Stimulated activated CD4-positive, alpha-beta T cell treated with anti-CD3 and anti-CD28 coated beads, TNF-alpha, amount 100 ng/mL, for 1 hour (primary cell): ENCODE data around the gene CUL5.
"Not testable (repeated sequence)": the region's sequence is repeated elsewhere in the genome, so short reads cannot be mapped to it uniquely, and the experiment has no call there.

Experiments
- DNase-seq, 3 donors: peaks; one replicate each; pipeline ENCODE4 v3.0.0-alpha.2; 2020; ENCODE audit warnings: low read depth in 3 of 3, low spot score in 1 of 3

Gene CUL5

GRCh38 chr11:108111126-108111525 is 102.4 kb downstream of the CUL5 start:
- no peak for DNase-seq

- no peak for DNase-seq
Measured at GRCh38 chr11:108112057-108112456, 103.4 kb downstream of the CUL5 start.

- DNase-seq, result no peak
Measured at GRCh38 chr11:108115500-108116140, 106.9 kb downstream of the CUL5 start.

DNA sequence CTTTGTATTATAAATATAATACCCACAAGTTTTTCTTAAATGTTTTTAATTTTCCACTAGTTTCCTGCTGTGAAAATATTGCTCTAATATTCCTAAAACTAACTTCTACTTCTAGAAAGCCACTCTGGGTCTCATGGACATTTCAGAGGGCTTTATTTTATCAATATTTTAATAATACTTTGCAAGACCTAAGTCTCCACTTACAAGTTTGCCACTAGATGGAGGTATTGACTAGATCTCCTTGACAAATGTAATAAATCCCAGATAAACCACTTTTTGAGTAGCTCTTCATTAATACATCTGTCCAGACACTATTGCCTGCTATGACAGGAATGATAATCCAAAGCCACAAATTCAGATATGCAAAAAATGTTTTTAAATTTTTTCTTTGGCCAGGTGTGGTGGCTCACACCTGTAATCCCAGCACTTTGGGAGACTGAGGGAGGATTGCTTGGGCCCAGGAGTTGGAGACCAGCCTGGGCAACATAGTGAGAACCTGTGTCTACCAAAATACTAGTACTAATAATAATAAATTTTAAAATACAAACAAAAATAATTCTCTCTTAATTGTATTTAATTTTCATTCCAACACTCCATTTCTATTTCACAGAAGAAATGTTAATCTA is 109.2 kb downstream of the CUL5 start:
- no peak for DNase-seq

GRCh38 chr11:108120936-108121273 is 112.2 kb downstream of the CUL5 start:
- not testable (repeated sequence) for DNase-seq

DNA sequence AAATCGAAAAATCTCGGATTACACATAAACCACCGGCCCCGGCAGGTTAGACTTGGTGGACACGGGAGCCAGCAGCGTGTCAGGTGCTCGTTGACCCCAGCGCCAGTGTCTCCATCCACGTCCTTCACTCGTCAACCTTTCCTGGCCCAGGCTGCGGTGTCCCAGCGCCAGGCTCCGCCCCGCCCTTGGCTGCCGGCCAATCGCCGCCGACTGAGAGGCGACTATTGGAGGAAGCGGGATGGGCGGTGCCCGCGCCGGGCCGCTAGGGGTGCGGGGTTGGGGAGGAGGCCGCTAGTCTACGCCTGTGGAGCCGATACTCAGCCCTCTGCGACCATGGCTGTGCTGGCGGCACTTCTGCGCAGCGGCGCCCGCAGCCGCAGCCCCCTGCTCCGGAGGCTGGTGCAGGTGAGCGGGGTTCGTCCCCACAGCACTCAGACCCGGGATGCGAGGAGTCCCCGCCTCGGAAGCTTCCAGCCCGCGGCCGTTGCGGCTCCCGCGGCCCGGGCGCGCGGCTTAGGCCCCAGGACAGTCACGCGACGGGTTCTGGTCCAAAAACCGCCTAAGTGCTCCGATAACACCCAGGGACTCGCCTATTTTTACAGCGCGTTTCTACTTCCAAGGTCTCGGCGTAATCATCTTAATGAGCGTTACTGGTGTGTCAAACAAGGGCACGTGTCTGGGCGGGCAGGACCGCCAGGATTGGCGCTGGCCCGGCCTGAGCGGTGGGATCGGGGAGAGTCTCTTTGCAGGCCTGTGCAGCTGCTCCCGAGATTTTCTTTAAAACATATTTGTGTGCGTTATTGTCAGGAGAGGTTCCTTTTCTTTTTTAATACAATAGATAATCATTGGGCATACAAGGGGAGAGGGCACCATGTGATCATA is 112.8 kb downstream of the CUL5 start, which contains the start of gene ACAT1:
Gene ACAT1 (plus strand): TSS at position 294 of the 882 bp plus-strand sequence. CDS start 40 bp downstream, at position 334.
- peak; percentile 79 to 96 (median 88) for DNase-seq

DNA sequence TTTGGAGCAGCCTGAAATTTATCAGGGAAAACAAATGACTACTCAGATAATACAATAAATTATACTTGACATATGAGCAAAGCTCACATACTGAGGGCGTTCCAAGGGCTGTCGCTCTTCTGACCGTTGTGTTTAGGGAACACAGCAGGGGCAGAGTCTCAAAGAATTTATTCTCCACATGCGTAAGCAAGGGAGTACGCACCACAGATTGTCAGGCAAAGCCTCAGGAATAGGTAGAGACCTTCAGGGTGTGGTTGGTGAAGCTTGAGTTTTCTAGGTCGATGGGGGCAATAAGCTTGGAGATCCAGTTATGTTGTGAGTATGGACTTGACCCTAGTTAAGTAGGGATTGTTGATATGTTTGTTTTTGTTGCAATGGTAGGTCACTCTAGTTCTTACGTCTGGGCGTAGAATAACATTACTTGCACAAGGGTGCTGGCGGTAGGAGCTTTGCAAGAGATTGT is 113.5 kb downstream of the CUL5 start:
- DNase-seq, result no peak

DNA sequence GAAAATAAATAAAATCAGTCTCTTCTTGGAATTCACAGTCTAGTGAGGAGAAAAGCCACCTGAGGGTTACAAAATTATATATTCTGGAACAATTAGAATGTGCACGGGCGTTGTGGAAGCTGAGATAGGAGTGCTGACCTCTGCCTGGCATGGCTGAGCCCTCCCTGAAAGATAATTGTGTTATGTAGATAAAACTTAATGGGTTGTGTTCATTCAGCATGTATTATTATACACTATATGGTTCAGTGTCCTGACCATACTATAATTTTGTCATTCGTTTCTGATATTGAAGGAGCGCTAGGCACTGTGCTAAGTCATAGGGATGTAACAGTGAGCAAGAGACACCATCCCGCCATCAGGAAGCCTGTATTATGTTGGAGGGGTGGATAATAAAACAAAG is 116.4 kb downstream of the CUL5 start:
- DNase-seq, result no peak

DNA sequence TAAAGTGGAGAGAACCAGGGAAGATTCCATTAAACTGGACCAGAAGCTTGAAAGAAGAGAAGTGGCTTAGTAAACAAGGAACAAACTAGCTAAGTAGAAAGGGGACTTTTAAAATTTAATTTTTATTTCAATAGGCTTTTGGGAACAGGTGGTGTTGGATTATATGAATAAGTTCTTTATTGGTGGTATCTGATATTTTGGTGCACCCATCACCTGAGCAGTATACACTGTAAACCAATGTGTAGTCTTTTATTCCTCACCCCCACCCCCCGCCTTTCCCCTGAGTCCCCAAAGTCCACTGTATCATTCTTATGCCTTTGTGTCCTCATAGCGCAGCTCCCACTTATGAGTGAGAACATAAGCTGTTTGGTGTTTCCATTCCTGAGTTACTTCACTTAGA is 120.1 kb downstream of the CUL5 start:
- DNase-seq, result no peak

DNA sequence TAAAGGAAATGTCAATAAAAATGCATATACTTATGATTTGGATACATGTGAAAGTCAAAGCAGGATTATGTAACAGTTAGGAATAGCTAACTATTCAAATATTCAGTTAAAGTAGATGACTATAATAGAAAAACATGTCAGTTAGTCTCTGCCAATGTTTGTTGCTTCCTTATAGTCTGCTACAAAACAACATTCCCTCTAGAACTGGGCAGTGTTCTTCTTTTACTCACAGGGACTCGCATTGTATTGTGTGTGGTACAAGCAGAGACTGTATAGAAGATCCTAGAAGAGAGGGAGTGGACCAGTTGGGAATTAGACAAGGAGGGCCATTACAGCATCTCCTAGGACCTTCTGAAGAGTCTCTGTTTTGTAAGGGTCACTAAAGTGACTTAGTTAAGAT is 123.3 kb downstream of the CUL5 start:
- DNase-seq, result no peak

DNA sequence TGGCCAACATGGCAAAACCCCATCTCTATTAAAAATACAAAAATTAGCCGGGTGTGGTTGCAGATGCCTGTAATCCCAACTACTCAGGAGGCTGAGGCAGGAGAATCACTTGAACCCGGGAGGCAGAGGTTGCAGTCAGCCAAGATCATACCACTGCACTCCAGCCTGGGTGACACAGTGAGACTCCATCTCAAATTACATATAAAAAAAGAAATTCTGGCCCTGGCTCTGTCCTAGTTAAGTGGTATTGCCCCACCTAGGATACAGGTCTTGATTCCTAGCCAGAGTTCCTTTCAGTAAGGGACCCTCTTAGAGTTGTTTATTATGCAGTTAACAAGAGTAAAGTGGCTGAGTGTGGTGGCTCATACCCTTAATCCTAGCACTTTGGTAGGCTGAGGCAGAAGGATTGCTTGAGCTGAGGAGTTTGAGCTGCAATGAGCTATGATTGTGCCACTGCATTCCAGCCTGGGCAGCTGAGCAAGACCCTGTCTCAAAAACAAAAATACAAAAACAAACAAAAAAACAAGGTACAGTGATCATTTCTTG is 124.4 kb downstream of the CUL5 start:
- not testable (repeated sequence) for DNase-seq

DNA sequence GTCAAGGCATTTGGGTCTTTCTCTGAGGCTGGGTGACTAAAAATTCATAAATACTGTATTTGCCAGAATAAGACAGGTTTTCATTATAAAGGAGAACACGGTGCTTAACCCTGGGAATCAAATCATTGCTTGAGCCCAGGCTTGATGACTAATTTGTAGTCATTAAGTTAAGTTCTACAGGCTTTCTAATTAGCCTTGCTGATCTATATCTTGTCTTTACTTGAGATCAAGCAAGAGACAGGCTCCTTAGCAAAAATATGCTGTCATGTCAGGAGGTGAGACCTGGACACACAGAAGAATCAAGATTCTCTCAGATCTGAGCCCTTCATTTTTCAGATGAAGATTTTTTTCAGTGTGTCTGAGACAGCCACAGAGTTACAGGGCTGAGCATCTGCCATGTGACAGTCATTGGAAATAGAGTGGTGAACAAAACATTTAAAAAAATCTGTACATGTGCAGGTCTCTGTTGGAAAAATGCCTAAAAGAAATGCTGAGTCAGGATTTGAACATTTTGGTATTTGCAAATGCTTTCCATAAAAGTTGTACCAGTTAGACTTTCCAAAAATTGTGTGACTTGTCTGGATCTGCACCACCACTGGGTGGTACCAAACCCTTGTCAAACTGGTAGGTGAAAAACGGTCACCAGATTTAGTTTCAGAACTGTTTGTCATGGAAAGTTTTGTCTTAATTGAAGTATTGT is 127.3 kb downstream of the CUL5 start:
- no peak for DNase-seq

DNA sequence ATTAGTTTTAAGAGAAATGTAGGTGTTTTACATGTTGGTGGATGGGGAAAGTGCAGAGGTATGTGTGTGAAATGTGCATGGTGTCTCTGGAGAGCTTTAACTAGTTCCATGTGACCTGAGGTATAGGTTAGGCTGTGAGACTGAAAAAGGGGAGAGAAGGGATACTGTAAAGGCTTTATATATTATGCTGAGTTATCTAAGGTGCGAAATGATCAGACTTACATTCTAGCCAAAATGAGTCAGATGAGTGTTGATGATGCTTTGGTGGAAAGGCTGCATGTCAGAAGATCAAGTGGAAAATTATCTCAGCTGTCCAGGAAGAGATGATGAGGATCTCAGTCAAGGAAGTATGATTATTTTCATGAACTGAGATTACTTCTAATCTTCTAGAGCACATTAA is 128.5 kb downstream of the CUL5 start:
- DNase-seq, result no peak

GRCh38 chr11:108142304-108142703 is 133.6 kb downstream of the CUL5 start:
- no peak for DNase-seq

- no peak for DNase-seq
Measured at GRCh38 chr11:108144615-108145014, 135.9 kb downstream of the CUL5 start.

- DNase-seq, result no peak
Measured at GRCh38 chr11:108147150-108147549, 138.5 kb downstream of the CUL5 start.

DNA sequence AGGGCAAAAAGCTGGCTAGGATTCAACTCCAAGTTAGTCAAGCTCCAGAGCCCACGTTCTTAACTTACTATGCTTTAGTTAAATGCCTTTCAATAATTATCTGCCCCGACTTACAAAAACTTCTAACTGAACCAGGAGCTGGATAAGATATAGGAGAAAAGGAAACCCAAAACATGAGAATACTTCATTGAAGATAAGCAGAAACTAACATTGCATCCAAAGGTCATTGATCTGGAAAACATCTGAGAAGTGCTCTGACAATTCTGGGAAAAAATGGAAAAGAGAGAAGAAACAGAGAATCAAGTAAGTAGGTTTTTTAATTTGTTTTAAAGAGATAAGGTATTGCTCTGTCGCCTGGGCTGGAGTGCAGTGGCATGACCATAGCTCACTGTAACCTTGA is 139.9 kb downstream of the CUL5 start:
- no peak for DNase-seq

DNA sequence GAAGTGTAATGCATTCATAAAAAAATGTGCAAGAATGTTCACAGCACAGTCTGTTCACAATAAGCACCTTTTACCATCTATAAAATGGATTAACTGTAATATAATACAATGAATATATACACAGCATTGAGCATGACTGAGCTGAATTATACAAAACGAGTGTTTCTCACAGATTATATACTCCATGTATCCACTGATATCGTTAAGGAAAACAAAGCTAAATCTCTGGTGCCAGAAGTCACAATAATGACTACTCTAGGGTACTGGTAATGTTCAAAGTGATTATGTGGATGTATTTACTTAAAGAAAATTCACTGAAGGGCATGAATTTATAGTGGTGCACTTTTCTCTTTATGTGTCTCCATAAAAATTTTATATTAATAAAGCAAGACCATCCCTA is 145.9 kb downstream of the CUL5 start:
- DNase-seq, result no peak
